ENCODE measurements around the gene IL9R.

Gene IL9R
- total RNA-seq = 0.63 to 121 (median 5.6) reads per million in 9 experiments

- DNase-seq = peak; percentile 20 to 55 (median 22)
- Mint-ChIP-seq H3K4me3 (peak within 1 kb of the TSS; percentile 39 to 49), H3K9me3 (no peaks in the 10 kb centered on the region), H3K36me3 (ENCODE audit: insufficient read depth) (peaks cover 2% of the 10 kb centered on the region), H3K4me1 (ENCODE audit: low read depth in 2 of 2) (peaks cover 15 to 39% of the 10 kb centered on the region in 2 donors), H3K27ac (peak within 1 kb of the TSS; percentile 83 to 90), H3K27me3 (peaks cover 0 to under 1% of the 10 kb centered on the region in 2 donors)
- peak; percentile 86 for ATAC-seq (replicated peaks)
Measured at GRCh38 chrX:155997436-155997835, at the start of gene IL9R. Gene IL9R, plus strand, starts transcription at chrX:155997696. Its CDS starts 64 bp downstream, at chrX:155997760.

- H3K4me3 Mint-ChIP-seq = no peak overlapping the region
- DNase-seq = no peak
- H3K36me3 Mint-ChIP-seq (ENCODE audit: insufficient read depth) = peaks cover 2% of the 10 kb centered on the region
- no peak for ATAC-seq (replicated peaks)
- H3K27ac Mint-ChIP-seq = no peak overlapping the region
- H3K9me3 Mint-ChIP-seq = peaks cover 2 to 5% of the 10 kb centered on the region in 2 donors
- no peaks in the 10 kb centered on the region for H3K27me3 Mint-ChIP-seq
- no peaks in the 10 kb centered on the region for H3K4me1 Mint-ChIP-seq (ENCODE audit: low read depth in 2 of 2)
Measured at GRCh38 chrX:155949098-155949497, 48.4 kb upstream of the IL9R start.

- H3K27ac Mint-ChIP-seq = no peak overlapping the region
- H3K9me3 Mint-ChIP-seq = peaks cover 0 to 4% of the 10 kb centered on the region in 2 donors
- no peak overlapping the region for H3K4me3 Mint-ChIP-seq
- ATAC-seq (replicated peaks) (no peak), DNase-seq (no peak)
- H3K36me3 Mint-ChIP-seq (ENCODE audit: insufficient read depth) = no peaks in the 10 kb centered on the region
- H3K4me1 Mint-ChIP-seq (ENCODE audit: low read depth in 2 of 2) = no peaks in the 10 kb centered on the region
- no peaks in the 10 kb centered on the region for H3K27me3 Mint-ChIP-seq
Measured at GRCh38 chrX:155951237-155951789, 46.2 kb upstream of the IL9R start.

GRCh38 chrX:155953055-155953454, 44.4 kb upstream of the IL9R start:
- Mint-ChIP-seq H3K27ac (no peak overlapping the region), H3K36me3 (ENCODE audit: insufficient read depth) (no peaks in the 10 kb centered on the region), H3K27me3 (no peaks in the 10 kb centered on the region), H3K4me3 (no peak overlapping the region), H3K4me1 (ENCODE audit: low read depth in 2 of 2) (no peaks in the 10 kb centered on the region), H3K9me3 (peaks cover 0 to 4% of the 10 kb centered on the region in 2 donors)
- ATAC-seq (replicated peaks) (no peak), DNase-seq (no peak)

- H3K27ac Mint-ChIP-seq = no peak overlapping the region
- no peaks in the 10 kb centered on the region for H3K27me3 Mint-ChIP-seq
- no peak overlapping the region for H3K4me3 Mint-ChIP-seq
- H3K9me3 Mint-ChIP-seq = peaks cover 0 to 4% of the 10 kb centered on the region in 2 donors
- no peaks in the 10 kb centered on the region for H3K4me1 Mint-ChIP-seq (ENCODE audit: low read depth in 2 of 2)
- H3K36me3 Mint-ChIP-seq (ENCODE audit: insufficient read depth) = no peaks in the 10 kb centered on the region
- no peak for DNase-seq
- no peak for ATAC-seq (replicated peaks)
Measured at GRCh38 chrX:155954793-155955192, 42.7 kb upstream of the IL9R start.

GRCh38 chrX:155956099-155956498, 41.4 kb upstream of the IL9R start:
- no peaks in the 10 kb centered on the region for H3K36me3 Mint-ChIP-seq (ENCODE audit: insufficient read depth)
- no peak overlapping the region for H3K4me3 Mint-ChIP-seq
- ATAC-seq (replicated peaks) = no peak
- no peaks in the 10 kb centered on the region for H3K4me1 Mint-ChIP-seq (ENCODE audit: low read depth in 2 of 2)
- no peak overlapping the region for H3K27ac Mint-ChIP-seq
- DNase-seq = no peak
- peaks cover 0 to 4% of the 10 kb centered on the region in 2 donors for H3K9me3 Mint-ChIP-seq
- no peaks in the 10 kb centered on the region for H3K27me3 Mint-ChIP-seq

- H3K4me3 Mint-ChIP-seq = no peak overlapping the region
- peaks cover 0 to 4% of the 10 kb centered on the region in 2 donors for H3K9me3 Mint-ChIP-seq
- no peaks in the 10 kb centered on the region for H3K4me1 Mint-ChIP-seq (ENCODE audit: low read depth in 2 of 2)
- no peaks in the 10 kb centered on the region for H3K36me3 Mint-ChIP-seq (ENCODE audit: insufficient read depth)
- H3K27ac Mint-ChIP-seq = no peak overlapping the region
- ATAC-seq (replicated peaks) (no peak), DNase-seq (no peak)
- H3K27me3 Mint-ChIP-seq = no peaks in the 10 kb centered on the region
Measured at GRCh38 chrX:155956649-155957048, 40.8 kb upstream of the IL9R start.

GRCh38 chrX:155957843-155958242, 39.7 kb upstream of the IL9R start:
- ATAC-seq (replicated peaks) = no peak

GRCh38 chrX:155959018-155959587, 38.4 kb upstream of the IL9R start:
- Mint-ChIP-seq H3K9me3 (peaks cover 0 to 6% of the 10 kb centered on the region in 2 donors), H3K4me3 (no peak overlapping the region), H3K27me3 (no peaks in the 10 kb centered on the region), H3K36me3 (ENCODE audit: insufficient read depth) (no peaks in the 10 kb centered on the region), H3K4me1 (ENCODE audit: low read depth in 2 of 2) (no peaks in the 10 kb centered on the region), H3K27ac (no peak overlapping the region)
- ATAC-seq (replicated peaks) = no peak
- no peak for DNase-seq

More at GRCh38 chrX:155957843-155958242, 39.7 kb upstream of the IL9R start:
- Mint-ChIP-seq H3K4me3 (no peak overlapping the region), H3K36me3 (ENCODE audit: insufficient read depth) (no peaks in the 10 kb centered on the region), H3K27me3 (no peaks in the 10 kb centered on the region), H3K9me3 (peaks cover 0 to 4% of the 10 kb centered on the region in 2 donors), H3K27ac (no peak overlapping the region), H3K4me1 (ENCODE audit: low read depth in 2 of 2) (no peaks in the 10 kb centered on the region)
- DNase-seq = no peak

- Mint-ChIP-seq H3K9me3 (peaks cover 0 to 4% of the 10 kb centered on the region in 2 donors), H3K36me3 (ENCODE audit: insufficient read depth) (no peaks in the 10 kb centered on the region), H3K4me3 (no peak overlapping the region), H3K27ac (no peak overlapping the region), H3K4me1 (ENCODE audit: low read depth in 2 of 2) (no peaks in the 10 kb centered on the region), H3K27me3 (peaks cover 2 to 5% of the 10 kb centered on the region in 2 donors)
- no peak for DNase-seq
- ATAC-seq (replicated peaks) = no peak
Measured at GRCh38 chrX:155962906-155963305, 34.6 kb upstream of the IL9R start.

GRCh38 chrX:155966876-155967275, 30.6 kb upstream of the IL9R start:
- peaks cover 16 to 41% of the 10 kb centered on the region in 2 donors for H3K27me3 Mint-ChIP-seq
- DNase-seq (peak in 1 of 3 experiments; percentile 21), ATAC-seq (replicated peaks) (peak; percentile 36)
- H3K27ac Mint-ChIP-seq = no peak overlapping the region
- no peaks in the 10 kb centered on the region for H3K36me3 Mint-ChIP-seq (ENCODE audit: insufficient read depth)
- H3K4me3 Mint-ChIP-seq = no peak overlapping the region
- peaks cover 4 to 8% of the 10 kb centered on the region in 2 donors for H3K4me1 Mint-ChIP-seq (ENCODE audit: low read depth in 2 of 2)
- H3K9me3 Mint-ChIP-seq = peaks cover 9 to 13% of the 10 kb centered on the region in 2 donors

- H3K27ac Mint-ChIP-seq = no peak overlapping the region
- H3K4me1 Mint-ChIP-seq (ENCODE audit: low read depth in 2 of 2) = peaks cover 4 to 8% of the 10 kb centered on the region in 2 donors
- no peaks in the 10 kb centered on the region for H3K36me3 Mint-ChIP-seq (ENCODE audit: insufficient read depth)
- peaks cover 20 to 42% of the 10 kb centered on the region in 2 donors for H3K27me3 Mint-ChIP-seq
- H3K9me3 Mint-ChIP-seq = peaks cover 9 to 13% of the 10 kb centered on the region in 2 donors
- no peak for DNase-seq
- no peak overlapping the region for H3K4me3 Mint-ChIP-seq
- ATAC-seq (replicated peaks) = no peak
Measured at GRCh38 chrX:155967653-155968325, 29.7 kb upstream of the IL9R start.

GRCh38 chrX:155968326-155968661, 29.2 kb upstream of the IL9R start:
- Mint-ChIP-seq H3K4me3 (no peak overlapping the region), H3K9me3 (peaks cover 9 to 13% of the 10 kb centered on the region in 2 donors), H3K27me3 (peaks cover 20 to 42% of the 10 kb centered on the region in 2 donors), H3K4me1 (ENCODE audit: low read depth in 2 of 2) (peaks cover 4 to 8% of the 10 kb centered on the region in 2 donors), H3K27ac (no peak overlapping the region), H3K36me3 (ENCODE audit: insufficient read depth) (no peaks in the 10 kb centered on the region)
- ATAC-seq (replicated peaks) (no peak), DNase-seq (no peak)

GRCh38 chrX:155968791-155969190, 28.7 kb upstream of the IL9R start:
- Mint-ChIP-seq H3K27me3 (peaks cover 20 to 42% of the 10 kb centered on the region in 2 donors), H3K9me3 (peaks cover 9 to 11% of the 10 kb centered on the region in 2 donors), H3K4me3 (no peak overlapping the region), H3K4me1 (ENCODE audit: low read depth in 2 of 2) (peaks cover 4 to 8% of the 10 kb centered on the region in 2 donors), H3K27ac (no peak overlapping the region), H3K36me3 (ENCODE audit: insufficient read depth) (no peaks in the 10 kb centered on the region)
- DNase-seq (no peak), ATAC-seq (replicated peaks) (no peak)

Data from effector memory CD8-positive, alpha-beta T cell (primary cell).